B cell (primary cell): ENCODE data around the gene ENG. TPM values are rescaled to one million over a fixed set of nuclear protein-coding genes. Genes with fewer than 3 reads are reported as not detected.
A peak's percentile ranks its signal among the peaks of the same experiment; 100 is the strongest.

ENCODE experiments used
- ATAC-seq: fragments of 200-7000 bp; cut with Tn5 transposase; one replicate; pipeline ENCODE4 v1.10.0; 2021; ENCODE audit warnings: low read depth, mild to moderate bottlenecking, moderate number of reproducible peaks, moderate library complexity
- CTCF ChIA-PET: fragments of 350-600 bp; sonication (Branson Sonifier 250); formaldehyde crosslinking; loops from one replicate; lab custom pipeline; 2021; ENCODE audit warnings: antibody characterized with exemption, inconsistent platforms; lab: Charles Lee
- POLR2A ChIA-PET: fragments of 350-600 bp; sonication (Branson Sonifier 250); formaldehyde crosslinking; loops from one replicate; lab custom pipeline; 2021; ENCODE audit warnings: antibody characterized with exemption; lab: Charles Lee
- DNase-seq: peaks from one replicate; pipeline ENCODE4 v3.0.0; 2013
- H2AFZ ChIP-seq: 2 replicates; pipeline ENCODE4 v1.6.1; 2012; ENCODE audit warnings: mild to moderate bottlenecking, low read depth, low read length; ENCODE audit not compliant: insufficient read depth, poor library complexity, severe bottlenecking
- H3K27ac ChIP-seq, 2 donors: 1 replicate in 1 of 2; 2 replicates in 1 of 2; pipeline ENCODE4 v1.5.1; 2012 to 2013; ENCODE audit warnings: low read length in 2 of 2, mild to moderate bottlenecking in 2 of 2, moderate library complexity in 1 of 2
- H3K27me3 ChIP-seq, 4 experiments: fragments of 200-600 bp in 1 of 4; sonication (generic) in 1 of 4; replicated peaks in 1 of 4; 1 replicate in 2 of 4; 2 replicates in 2 of 4; pipeline versions ENCODE4 v1.6.1 to v1.7.0; 2013 to 2016; ENCODE audit warnings: low read length in 3 of 4, mild to moderate bottlenecking in 2 of 4, mixed read lengths in 1 of 4, moderate library complexity in 1 of 4; ENCODE audit not compliant: insufficient read depth in 4 of 4, control insufficient read depth in 3 of 4; ENCODE audit errors: control extremely low read depth in 1 of 4
- H3K36me3 ChIP-seq, 2 experiments: replicated peaks in 1 of 2; 1 replicate in 1 of 2; 2 replicates in 1 of 2; pipeline versions ENCODE4 v1.6.1 to v1.7.1; 2013; ENCODE audit warnings: low read length in 1 of 2; ENCODE audit not compliant: insufficient read depth in 2 of 2, control insufficient read depth in 1 of 2; ENCODE audit errors: control extremely low read depth in 1 of 2, extremely low read depth in 1 of 2
- H3K4me1 ChIP-seq, 2 donors: fragments of 200-600 bp in 1 of 2; sonication (generic) in 1 of 2; 1 replicate in 1 of 2; 2 replicates in 1 of 2; pipeline versions ENCODE4 v1.5.1 to v1.6.1; 2013 to 2017; ENCODE audit warnings: low read length in 2 of 2; ENCODE audit not compliant: control insufficient read depth in 2 of 2, insufficient read depth in 2 of 2
- H3K4me2 ChIP-seq: replicated peaks from 2 replicates; pipeline ENCODE3; 2012; ENCODE audit warnings: mild to moderate bottlenecking, low read depth, low read length; ENCODE audit not compliant: poor library complexity, severe bottlenecking
- H3K4me3 ChIP-seq, 5 experiments: fragments of 200-600 bp in 1 of 5; sonication (generic) in 1 of 5; 1 replicate in 3 of 5; 2 replicates in 2 of 5; pipeline versions ENCODE4 v1.5.1 to v1.7.0; 2011 to 2016; ENCODE audit warnings: low read length in 4 of 5, mild to moderate bottlenecking in 4 of 5, low read depth in 2 of 5, control low read depth in 1 of 5, moderate library complexity in 1 of 5; ENCODE audit not compliant: insufficient read depth in 1 of 5; ENCODE audit errors: control extremely low read depth in 1 of 5, extremely low read depth in 1 of 5
- H3K79me2 ChIP-seq: fragments of 200-600 bp; sonication (generic); one replicate; pipeline ENCODE4 v1.6.0; 2016; ENCODE audit warnings: low read length; ENCODE audit not compliant: control insufficient read depth, insufficient read depth
- H3K9ac ChIP-seq: fragments of 200-600 bp; sonication (generic); 2 replicates; pipeline ENCODE4 v1.6.1; 2017; ENCODE audit warnings: mild to moderate bottlenecking, low read length, moderate library complexity
- H3K9me3 ChIP-seq, 3 donors: one replicate each; pipeline versions ENCODE4 v1.6.1 to v1.7.1; 2013; ENCODE audit warnings: low read length in 2 of 3; ENCODE audit not compliant: control insufficient read depth in 2 of 3, insufficient read depth in 1 of 3; ENCODE audit errors: control extremely low read depth in 1 of 3
- H4K20me1 ChIP-seq: 2 replicates; pipeline ENCODE4 v1.6.0; 2012; ENCODE audit warnings: mild to moderate bottlenecking, low read length; ENCODE audit not compliant: insufficient read depth, control insufficient read depth, poor library complexity, severe bottlenecking
- H3K27ac Mint-ChIP-seq: one replicate; pipeline ENCODE4 v1.8.0; 2021; ENCODE audit warnings: mixed read lengths
- H3K27me3 Mint-ChIP-seq: one replicate; pipeline ENCODE4 v1.8.0; 2021; ENCODE audit warnings: mixed read lengths
- H3K4me1 Mint-ChIP-seq: one replicate; pipeline ENCODE4 v1.8.0; 2021; ENCODE audit warnings: mixed read lengths
- H3K4me3 Mint-ChIP-seq: one replicate; pipeline ENCODE4 v1.8.0; 2021; ENCODE audit warnings: mixed read lengths
- H3K9me3 Mint-ChIP-seq: one replicate; pipeline ENCODE4 v1.8.0; 2022; ENCODE audit warnings: mixed read lengths; ENCODE audit not compliant: insufficient read depth
- EZH2 ChIP-seq: IDR thresholded peaks from 2 replicates; pipeline ENCODE4 v1.6.1; 2012; ENCODE audit warnings: borderline replicate concordance, low read depth, mild to moderate bottlenecking, moderate library complexity, low read length; ENCODE audit not compliant: insufficient read depth, poor library complexity, severe bottlenecking
- WGBS: methylation state at CpG from one replicate; pipeline ENCODE4 v1.1.5; 2013; ENCODE audit warnings: missing lambda C conversion rate; ENCODE audit not compliant: insufficient coverage; 5-methylcytosine and 5-hydroxymethylcytosine counted together
- intact Hi-C: fragments of 100-400 bp; cut with micrococcal nuclease; formaldehyde crosslinking; loops from one replicate; pipeline ENCODE4 v1.10.0; 2022
- polyA plus RNA-seq: library from polyadenylated mRNA; depleted of rRNA; stranded (reverse); fragments of >200 nt; gene quantifications from 2 replicates; pipeline ENCODE4 v1.2.3, GENCODE V29; 2012
- total RNA-seq, 2 donors: library from RNA; stranded (reverse); fragments of 120-200 nt in 1 of 2; gene quantifications; 1 replicate in 1 of 2; 2 replicates in 1 of 2; pipeline versions ENCODE4 v1.2.3 to v1.2.4, GENCODE V29; 2013 to 2022
- TF ChIP-seq, protein P1 (sequence below): fragments of 200-600 bp; IDR thresholded peaks from one replicate; pipeline ENCODE4 v1.8.0; 2022; ENCODE audit warnings: antibody characterized with exemption, mild to moderate bottlenecking

The ENG gene
- total and polyA plus RNA-seq, 2 donors (not counting 1 experiment from before 2014, with no cell fraction given), result 5.4 to 12.6 TPM

DNA sequence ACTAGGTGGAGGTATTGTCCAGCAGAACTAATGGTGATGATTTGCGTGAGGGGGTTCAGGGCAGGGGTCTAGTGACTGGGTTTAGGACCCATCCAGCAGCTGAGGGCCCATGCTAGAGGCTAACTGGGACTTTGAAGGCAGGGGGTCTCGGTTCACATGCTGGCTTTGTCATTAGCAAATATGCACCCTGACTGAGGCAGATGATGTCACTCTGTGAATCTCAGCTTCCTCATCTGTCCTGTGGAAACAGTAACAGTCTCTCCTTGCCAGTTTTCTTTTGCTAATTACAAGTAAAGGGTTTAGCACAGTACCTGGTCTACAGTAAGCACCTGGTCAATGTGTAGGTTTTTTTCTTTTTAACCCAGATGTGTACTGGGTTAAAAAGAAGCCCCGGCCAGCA is 81.2 kb downstream of the ENG start:
- Histone ChIP-seq H2AFZ (no peak overlapping the region), H3K79me2 (peaks cover 93% of the 10 kb centered on the region), H3K36me3 (peaks cover 0 to 59% of the 10 kb centered on the region in 2 experiments), H3K9me3 (no peaks in the 10 kb centered on the region), H3K27me3 (no peaks in the 10 kb centered on the region), H3K9ac (no peak overlapping the region), H3K27ac (peak overlapping the region in 1 of 2 donors; percentile 57), H3K4me1 (peaks cover 39 to 79% of the 10 kb centered on the region in 2 donors), H3K4me2 (no peak overlapping the region), H3K4me3 (no peak overlapping the region), H4K20me1 (peaks cover 90% of the 10 kb centered on the region)
- DNase-seq (no peak), ATAC-seq (no peak)
- Mint-ChIP-seq H3K27ac (peak overlapping the region; percentile 26), H3K4me3 (no peak overlapping the region), H3K9me3 (no peaks in the 10 kb centered on the region), H3K27me3 (no peaks in the 10 kb centered on the region), H3K4me1 (peaks cover 64% of the 10 kb centered on the region)
- CTCF ChIA-PET, result interaction anchor here (3.1 to 5.2 kb wide), 2 partner anchors 11 to 38 kb away, joined by 24 to 47 read pairs; partner anchors contain the start of genes CDK9 and TOR2A
- intact Hi-C loops, result loop anchor here (10.0 kb wide), 2 partner anchors 158 to 352 kb away; partner anchors contain the start of genes PTGES2 and STXBP1
- WGBS, result 92% methylated on average over 2 of the region's 3 CpGs
- POLR2A ChIA-PET, result interaction anchor here (0.5 kb wide), 1 partner anchor 134 kb away, joined by 3 read pairs; no protein-coding TSS in a partner anchor
- TF ChIP-seq, protein P1, sequence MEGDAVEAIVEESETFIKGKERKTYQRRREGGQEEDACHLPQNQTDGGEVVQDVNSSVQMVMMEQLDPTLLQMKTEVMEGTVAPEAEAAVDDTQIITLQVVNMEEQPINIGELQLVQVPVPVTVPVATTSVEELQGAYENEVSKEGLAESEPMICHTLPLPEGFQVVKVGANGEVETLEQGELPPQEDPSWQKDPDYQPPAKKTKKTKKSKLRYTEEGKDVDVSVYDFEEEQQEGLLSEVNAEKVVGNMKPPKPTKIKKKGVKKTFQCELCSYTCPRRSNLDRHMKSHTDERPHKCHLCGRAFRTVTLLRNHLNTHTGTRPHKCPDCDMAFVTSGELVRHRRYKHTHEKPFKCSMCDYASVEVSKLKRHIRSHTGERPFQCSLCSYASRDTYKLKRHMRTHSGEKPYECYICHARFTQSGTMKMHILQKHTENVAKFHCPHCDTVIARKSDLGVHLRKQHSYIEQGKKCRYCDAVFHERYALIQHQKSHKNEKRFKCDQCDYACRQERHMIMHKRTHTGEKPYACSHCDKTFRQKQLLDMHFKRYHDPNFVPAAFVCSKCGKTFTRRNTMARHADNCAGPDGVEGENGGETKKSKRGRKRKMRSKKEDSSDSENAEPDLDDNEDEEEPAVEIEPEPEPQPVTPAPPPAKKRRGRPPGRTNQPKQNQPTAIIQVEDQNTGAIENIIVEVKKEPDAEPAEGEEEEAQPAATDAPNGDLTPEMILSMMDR, result no peak
- TF ChIP-seq EZH2, result no peak

DNA sequence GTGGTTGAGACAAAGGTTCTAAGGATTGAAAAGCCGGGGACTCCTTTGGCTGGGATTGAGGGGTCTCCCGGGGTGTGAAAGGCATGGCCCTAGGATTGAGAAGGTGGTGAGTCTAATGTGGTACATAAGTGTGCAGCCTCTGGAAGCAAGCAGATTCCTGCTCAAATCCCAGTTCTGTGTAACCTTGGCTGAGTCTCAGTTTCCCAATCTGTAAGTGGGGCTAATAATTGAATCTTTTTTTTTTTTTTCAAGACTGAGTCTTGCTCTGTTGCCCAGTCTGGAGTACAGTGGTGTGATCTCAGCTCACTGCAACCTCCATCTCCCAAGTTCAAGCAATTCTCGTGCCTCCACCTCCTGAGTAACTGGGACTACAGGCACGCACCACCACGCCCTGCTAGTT is 81.9 kb downstream of the ENG start:
- no peak overlapping the region for H3K27ac Mint-ChIP-seq
- no peaks in the 10 kb centered on the region for H3K9me3 Mint-ChIP-seq
- Histone ChIP-seq H2AFZ (no peak overlapping the region), H3K27ac (peak overlapping the region in 1 of 2 donors; percentile 26), H4K20me1 (peaks cover 97% of the 10 kb centered on the region), H3K4me2 (no peak overlapping the region), H3K27me3 (no peaks in the 10 kb centered on the region), H3K9me3 (no peaks in the 10 kb centered on the region), H3K4me3 (no peak overlapping the region), H3K4me1 (peaks cover 46 to 86% of the 10 kb centered on the region in 2 donors), H3K36me3 (peaks cover 0 to 66% of the 10 kb centered on the region in 2 experiments), H3K9ac (no peak overlapping the region), H3K79me2 (peaks cover 93% of the 10 kb centered on the region)
- intact Hi-C loops, result loop anchor here (10.0 kb wide), 2 partner anchors 158 to 352 kb away; partner anchors contain the start of genes PTGES2 and STXBP1
- no peak for DNase-seq
- no peaks in the 10 kb centered on the region for H3K27me3 Mint-ChIP-seq
- ChIA-PET CTCF (interaction anchor here (1.0 to 5.2 kb wide), 4 partner anchors 11 to 147 kb away, joined by 3 to 47 read pairs (median 26); partner anchors contain the start of genes CDK9 and TOR2A), POLR2A (interaction anchor here (0.5 to 0.7 kb wide), 2 partner anchors 15 to 134 kb away, joined by 3 to 6 read pairs; no protein-coding TSS in a partner anchor)
- no peak for ATAC-seq
- WGBS, result 89% methylated on average over 3 of the region's 5 CpGs
- TF ChIP-seq, protein P1, result no peak
- TF ChIP-seq EZH2, result no peak
- H3K4me3 Mint-ChIP-seq, result no peak overlapping the region
- H3K4me1 Mint-ChIP-seq, result peaks cover 69% of the 10 kb centered on the region
